Smooth muscle cell (in vitro differentiated cells): Measurements from ENCODE around the gene RTN4RL2. TPM values are rescaled to one million over a fixed set of nuclear protein-coding genes. Genes with fewer than 3 reads are reported as not detected.

ENCODE experiments used
- DNase-seq: peaks from one replicate; lab custom pipeline; 2025; ENCODE audit not compliant: unreplicated experiment; lab: John Stamatoyannopoulos, UW
- H2AFZ ChIP-seq: fragments of 200-600 bp; sonication (generic); 2 replicates; pipeline ENCODE4 v1.6.0; 2016; ENCODE audit warnings: antibody characterized with exemption, low read depth, mild to moderate bottlenecking
- H3F3A ChIP-seq: fragments of 200-600 bp; sonication (generic); 2 replicates; pipeline ENCODE4 v1.6.0; 2017; ENCODE audit warnings: antibody characterized with exemption, low read depth
- H3K27ac ChIP-seq: fragments of 200-600 bp; sonication (generic); 2 replicates; pipeline ENCODE4 v1.5.1; 2016; ENCODE audit warnings: low read depth, mild to moderate bottlenecking
- H3K27me3 ChIP-seq: fragments of 200-600 bp; sonication (generic); 2 replicates; pipeline ENCODE4 v1.6.1; 2016; ENCODE audit warnings: low read depth, mild to moderate bottlenecking
- H3K36me3 ChIP-seq: fragments of 200-600 bp; sonication (generic); 2 replicates; pipeline ENCODE4 v1.5.1; 2016; ENCODE audit warnings: low read depth
- H3K4me1 ChIP-seq: fragments of 200-600 bp; sonication (generic); 2 replicates; pipeline ENCODE4 v1.5.1; 2016; ENCODE audit warnings: low read depth
- H3K4me2 ChIP-seq: fragments of 200-600 bp; sonication (generic); 2 replicates; pipeline ENCODE4 v1.6.0; 2016; ENCODE audit warnings: mild to moderate bottlenecking
- H3K4me3 ChIP-seq: fragments of 200-600 bp; sonication (generic); 2 replicates; pipeline ENCODE4 v1.5.1; 2016; ENCODE audit warnings: mild to moderate bottlenecking
- H3K79me2 ChIP-seq: fragments of 200-600 bp; sonication (generic); 2 replicates; pipeline ENCODE4 v1.6.0; 2016; ENCODE audit warnings: low read depth, mild to moderate bottlenecking
- H3K9ac ChIP-seq: fragments of 200-600 bp; sonication (generic); 2 replicates; pipeline ENCODE4 v1.6.0; 2016; ENCODE audit warnings: low read depth
- H3K9me3 ChIP-seq: fragments of 200-600 bp; sonication (generic); replicated peaks from 2 replicates; pipeline ENCODE4 v1.5.1; 2016; ENCODE audit warnings: low read depth
- H4K20me1 ChIP-seq: fragments of 200-600 bp; sonication (generic); 2 replicates; pipeline ENCODE4 v1.6.0; 2016; ENCODE audit warnings: low read depth
- CTCF ChIP-seq: fragments of 200-600 bp; sonication (generic); IDR thresholded peaks from 2 replicates; pipeline ENCODE4 v1.5.1; 2017; ENCODE audit warnings: borderline replicate concordance, mild to moderate bottlenecking, antibody characterized with exemption; ENCODE audit not compliant: insufficient read depth, poor library complexity, severe bottlenecking
- WGBS: methylation state at CpG from one replicate; pipeline ENCODE4 v1.1.7; 2016; ENCODE audit warnings: low lambda C conversion rate; 5-methylcytosine and 5-hydroxymethylcytosine counted together
- polyA plus RNA-seq: library from polyadenylated mRNA; unstranded; fragments of >200 nt; fragmentation: Nextera tagmentation; extraction: Ambion mirVana; gene quantifications from 2 replicates; pipeline ENCODE4 v1.2.1, GENCODE V29; 2016
- total RNA-seq: library from RNA; depleted of rRNA; stranded (reverse); fragments of >200 nt; gene quantifications from 2 replicates; pipeline ENCODE4 v1.2.3, GENCODE V29; 2014

RTN4RL2 gene
- total and polyA plus RNA-seq, 2 experiments from 2014 or later: 0.34 TPM; not detected in 1

DNA sequence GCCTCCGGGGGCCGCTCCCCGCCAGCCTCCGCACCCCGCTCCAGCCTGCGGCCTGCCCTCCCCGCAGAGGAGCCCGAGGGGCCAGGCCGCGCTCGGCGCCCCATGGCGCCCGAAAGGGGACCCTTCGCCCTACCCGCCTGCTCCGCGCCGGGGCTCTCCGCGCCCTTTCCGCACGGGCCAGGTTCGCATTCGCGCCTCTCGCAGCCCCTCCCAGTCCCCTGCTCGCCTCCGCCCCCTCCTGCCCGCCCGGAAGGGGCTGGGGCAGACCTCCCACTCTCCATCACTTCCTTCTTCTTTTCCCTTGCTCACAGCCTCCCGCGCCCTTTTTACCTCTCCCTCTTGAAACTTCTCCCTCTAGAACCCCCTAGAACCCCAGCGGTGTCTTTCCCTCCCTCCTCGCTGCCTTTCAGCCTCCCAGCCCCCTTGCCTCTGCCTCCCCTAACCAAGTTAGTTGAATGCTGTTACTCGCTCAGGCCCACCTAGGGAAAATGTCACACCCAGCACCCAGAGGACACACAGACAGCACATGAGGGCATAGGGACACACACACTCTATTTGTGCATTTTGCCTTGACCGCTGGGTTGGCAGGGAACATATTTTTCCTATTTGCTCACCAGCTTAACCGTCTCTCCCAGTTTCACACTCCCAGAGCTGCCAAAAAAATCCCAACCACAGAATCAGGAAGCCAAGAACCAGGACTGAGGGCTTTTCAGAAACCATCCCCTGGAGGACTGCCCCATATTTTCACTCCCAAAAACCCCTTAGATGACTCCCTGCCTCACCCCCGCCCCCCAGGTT is 33.2 kb upstream of the RTN4RL2 start, which contains the start of gene SLC43A3:
Gene SLC43A3 (minus strand): TSS at position 193 of the 798 bp plus-strand sequence. CDS start 949 bp downstream, outside the sequence.
- Histone ChIP-seq H3K36me3 (no peaks in the 10 kb centered on the region), H4K20me1 (no peaks in the 10 kb centered on the region), H3K27me3 (peaks cover 3% of the 10 kb centered on the region), H3K4me2 (peak within 1 kb of the TSS; percentile 88), H3K79me2 (no peaks in the 10 kb centered on the region), H3K9me3 (no peaks in the 10 kb centered on the region), H3K27ac (peak within 1 kb of the TSS; percentile 59), H2AFZ (peak within 1 kb of the TSS; percentile 61), H3K4me3 (peak within 1 kb of the TSS; percentile 47), H3K4me1 (peaks cover 13% of the 10 kb centered on the region), H3F3A (no peaks in the 10 kb centered on the region), H3K9ac (peak within 1 kb of the TSS; percentile 18)
- 8% methylated on average over 32 of the region's 39 CpGs for WGBS
- TF ChIP-seq CTCF: no peak
- DNase-seq: peak; percentile 7

DNA sequence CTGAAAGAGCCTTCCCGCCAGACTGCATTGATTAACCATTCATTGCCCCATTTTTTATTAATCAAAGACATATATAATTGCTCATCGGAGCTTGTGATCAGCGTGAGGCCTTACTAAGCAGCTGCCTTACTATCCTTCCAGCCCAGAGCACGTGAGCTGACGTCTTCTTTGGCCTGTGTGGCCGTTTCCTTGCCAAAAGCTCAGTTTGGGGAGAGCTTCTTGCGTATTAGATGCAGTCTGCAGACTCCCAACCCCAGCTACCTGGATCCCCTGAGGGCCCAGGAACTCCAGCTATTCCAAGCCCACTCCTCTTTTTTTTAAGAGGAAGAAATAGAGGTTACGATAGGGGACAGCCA is 32.6 kb upstream of the RTN4RL2 start:
- H3F3A ChIP-seq: no peaks in the 10 kb centered on the region
- H3K9me3 ChIP-seq: no peaks in the 10 kb centered on the region
- H3K36me3 ChIP-seq: no peaks in the 10 kb centered on the region
- no peaks in the 10 kb centered on the region for H4K20me1 ChIP-seq
- no peak overlapping the region for H3K4me3 ChIP-seq
- no peaks in the 10 kb centered on the region for H3K79me2 ChIP-seq
- H2AFZ ChIP-seq: no peak overlapping the region
- H3K9ac ChIP-seq: no peak overlapping the region
- no peak overlapping the region for H3K4me2 ChIP-seq
- no peak for DNase-seq
- 93% methylated on average over 8 of the region's 8 CpGs for whole genome bisulfite sequencing
- H3K27ac ChIP-seq: peak overlapping the region; percentile 59
- peaks cover 17% of the 10 kb centered on the region for H3K4me1 ChIP-seq
- H3K27me3 ChIP-seq: peaks cover 3% of the 10 kb centered on the region
- TF ChIP-seq CTCF: no peak

DNA sequence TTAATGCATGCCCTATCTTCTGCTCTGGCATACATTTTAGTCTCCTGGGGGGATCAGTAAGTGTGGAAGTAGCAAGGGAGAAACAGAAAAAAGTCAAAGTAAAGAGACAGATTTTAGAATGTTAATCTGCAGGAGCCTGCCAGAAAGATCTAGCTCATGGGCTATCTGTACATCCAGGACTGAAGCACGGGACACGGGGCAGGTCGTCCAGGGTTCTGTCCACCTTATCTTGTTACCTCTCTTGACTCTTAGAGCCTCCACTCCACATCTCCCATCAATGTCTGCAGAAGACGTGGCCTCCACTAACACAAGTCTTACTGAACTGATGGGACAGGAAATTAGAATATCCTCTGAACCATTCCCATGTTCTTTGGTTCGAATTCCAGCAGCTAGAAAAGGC is 31.7 kb upstream of the RTN4RL2 start:
- WGBS: 88% methylated on average over 5 of the region's 5 CpGs
- Histone ChIP-seq H3F3A (peaks cover 8% of the 10 kb centered on the region), H2AFZ (no peak overlapping the region), H3K9ac (no peak overlapping the region), H3K27me3 (peaks cover 3% of the 10 kb centered on the region), H3K36me3 (no peaks in the 10 kb centered on the region), H3K4me2 (no peak overlapping the region), H3K27ac (no peak overlapping the region), H4K20me1 (no peaks in the 10 kb centered on the region), H3K4me3 (no peak overlapping the region), H3K4me1 (peaks cover 25% of the 10 kb centered on the region), H3K9me3 (no peaks in the 10 kb centered on the region), H3K79me2 (no peaks in the 10 kb centered on the region)
- no peak for TF ChIP-seq CTCF
- DNase-seq: no peak

GRCh38 chr11:57429946-57430345 is 30.4 kb upstream of the RTN4RL2 start:
- H3K4me2 ChIP-seq: no peak overlapping the region
- H3K9ac ChIP-seq: no peak overlapping the region
- no peak overlapping the region for H3K27ac ChIP-seq
- H3K9me3 ChIP-seq: no peaks in the 10 kb centered on the region
- no peak for TF ChIP-seq CTCF
- no peaks in the 10 kb centered on the region for H3K79me2 ChIP-seq
- H3K36me3 ChIP-seq: no peaks in the 10 kb centered on the region
- H3K27me3 ChIP-seq: peaks cover 3% of the 10 kb centered on the region
- no peak overlapping the region for H2AFZ ChIP-seq
- DNase-seq: no peak
- peaks cover 17% of the 10 kb centered on the region for H3F3A ChIP-seq
- no peak overlapping the region for H3K4me3 ChIP-seq
- 56% methylated on average over 4 of the region's 4 CpGs for WGBS
- H4K20me1 ChIP-seq: no peaks in the 10 kb centered on the region
- H3K4me1 ChIP-seq: peaks cover 26% of the 10 kb centered on the region
